ENCODE measurements around the gene TOP1.
A peak's percentile ranks its signal among the peaks of the same experiment; 100 is the strongest.

The TOP1 gene

DNA sequence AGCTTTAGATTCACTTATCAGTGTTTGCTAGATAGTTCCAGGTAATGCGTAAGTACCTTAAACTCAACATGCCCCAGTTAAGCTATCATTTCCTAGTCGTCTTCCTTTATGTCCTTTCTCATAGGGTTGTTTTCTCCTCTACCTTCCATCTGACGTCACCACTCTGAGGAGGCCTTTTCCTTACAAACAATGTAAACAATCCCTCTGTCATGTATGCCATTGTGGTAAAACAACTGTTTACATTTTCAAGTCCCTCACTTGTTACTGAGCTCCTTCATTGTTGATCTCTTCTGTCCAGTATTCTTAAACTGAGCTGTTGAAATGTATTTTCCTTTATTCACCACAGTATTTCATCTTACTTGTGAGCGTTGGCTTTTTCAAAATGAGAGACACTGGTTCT, 63.3 kb downstream of the TOP1 start:
- DNase-seq (ENCODE audit: extremely low spot score), result no peak
- no peak for TF ChIP-seq NFRKB (IDR thresholded peaks at IDR 0.05)
- no peak for TF ChIP-seq FOXM1 (IDR thresholded peaks at IDR 0.05; ENCODE audit: borderline replicate concordance)
- no peak for TF ChIP-seq SUZ12 (IDR thresholded peaks at IDR 0.05)
- TF ChIP-seq L3MBTL2 (conservative IDR thresholded peaks at IDR 0.05), result no peak
- TF ChIP-seq TARDBP (IDR thresholded peaks at IDR 0.05), result no peak
- no peak for TF ChIP-seq SP1 (IDR thresholded peaks at IDR 0.05)
- TF ChIP-seq, protein P1, sequence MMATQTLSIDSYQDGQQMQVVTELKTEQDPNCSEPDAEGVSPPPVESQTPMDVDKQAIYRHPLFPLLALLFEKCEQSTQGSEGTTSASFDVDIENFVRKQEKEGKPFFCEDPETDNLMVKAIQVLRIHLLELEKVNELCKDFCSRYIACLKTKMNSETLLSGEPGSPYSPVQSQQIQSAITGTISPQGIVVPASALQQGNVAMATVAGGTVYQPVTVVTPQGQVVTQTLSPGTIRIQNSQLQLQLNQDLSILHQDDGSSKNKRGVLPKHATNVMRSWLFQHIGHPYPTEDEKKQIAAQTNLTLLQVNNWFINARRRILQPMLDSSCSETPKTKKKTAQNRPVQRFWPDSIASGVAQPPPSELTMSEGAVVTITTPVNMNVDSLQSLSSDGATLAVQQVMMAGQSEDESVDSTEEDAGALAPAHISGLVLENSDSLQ (IDR thresholded peaks at IDR 0.05), result no peak
- TF ChIP-seq HDGF (IDR thresholded peaks at IDR 0.05; ENCODE audit: borderline replicate concordance), result no peak
- TF ChIP-seq FOXK2 (IDR thresholded peaks at IDR 0.05), result no peak
- POLR2A ChIA-PET, result no interaction called here
- CTCF ChIA-PET, result interaction anchor here (1.2 kb wide), 1 partner anchor 101 kb away, joined by 6 read pairs; no protein-coding TSS in a partner anchor

GRCh38 chr20:41094353-41095055, 65.9 kb downstream of the TOP1 start:
- ChIA-PET CTCF (interaction anchor here (0.5 to 3.1 kb wide), 9 partner anchors 9 to 778 kb away, joined by 3 to 21 read pairs (median 4); no protein-coding TSS in a partner anchor), POLR2A (interaction anchor here (0.9 kb wide), 1 partner anchor 10 kb away, joined by 3 read pairs; no protein-coding TSS in a partner anchor)
- DNase-seq (ENCODE audit: extremely low spot score), result no peak
- TF ChIP-seq ARNT (IDR thresholded peaks at IDR 0.05) (no peak), TARDBP (IDR thresholded peaks at IDR 0.05) (no peak), BHLHE40 (IDR thresholded peaks at IDR 0.05; ENCODE audit: borderline replicate concordance) (no peak), SP1 (IDR thresholded peaks at IDR 0.05) (no peak), LEF1 (IDR thresholded peaks at IDR 0.05; ENCODE audit: borderline replicate concordance) (no peak), HDGF (IDR thresholded peaks at IDR 0.05; ENCODE audit: borderline replicate concordance) (no peak), ELF4 (IDR thresholded peaks at IDR 0.05) (no peak), SUZ12 (IDR thresholded peaks at IDR 0.05) (no peak), ZNF384 (IDR thresholded peaks at IDR 0.05) (no peak), FOXA1 (IDR thresholded peaks at IDR 0.05) (no peak), CTBP1 (IDR thresholded peaks at IDR 0.05; ENCODE audit: borderline replicate concordance) (no peak), NFRKB (IDR thresholded peaks at IDR 0.05) (no peak), L3MBTL2 (conservative IDR thresholded peaks at IDR 0.05) (no peak), FOXM1 (IDR thresholded peaks at IDR 0.05; ENCODE audit: borderline replicate concordance) (no peak)
- TF ChIP-seq, protein P1 (IDR thresholded peaks at IDR 0.05), result no peak

DNA sequence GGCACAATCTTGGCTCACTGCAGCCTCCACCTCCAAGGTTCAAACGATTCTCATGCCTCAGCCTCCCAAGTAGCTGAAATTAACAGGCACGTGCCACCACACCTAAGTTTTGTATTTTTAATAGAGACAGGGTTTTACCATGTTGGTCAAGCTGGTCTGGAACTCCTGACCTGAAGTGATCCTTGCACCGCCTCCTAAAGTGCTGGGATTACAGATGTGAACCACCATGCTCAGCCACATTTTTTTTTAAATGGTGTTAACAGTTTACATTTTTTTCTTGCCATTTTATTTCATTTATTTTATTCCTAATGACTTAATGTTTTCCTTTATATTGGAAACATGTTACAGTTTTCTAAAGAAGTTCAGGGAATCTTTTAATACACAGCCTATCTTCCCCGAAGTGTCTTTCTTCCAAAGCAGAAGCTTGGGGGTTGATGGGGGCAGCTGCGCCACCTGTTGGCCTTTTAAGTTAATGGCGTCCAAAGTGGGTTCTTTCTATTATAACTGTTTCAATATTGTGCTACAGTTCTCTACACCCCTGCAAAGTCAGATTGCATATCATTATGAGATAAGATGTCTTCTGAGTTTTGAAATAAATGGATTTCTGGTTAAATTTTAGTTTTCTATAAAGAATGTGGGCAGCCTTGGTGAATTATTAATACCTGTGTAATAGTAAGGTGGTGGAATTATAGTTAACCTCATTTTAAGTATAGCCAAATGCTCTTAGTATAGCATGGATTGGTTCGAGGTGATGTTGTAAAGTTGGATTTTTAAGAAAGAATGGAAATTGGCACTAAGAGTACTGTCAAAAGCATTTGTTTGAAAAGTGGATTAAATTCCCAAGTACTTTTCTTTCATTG, 66.7 kb downstream of the TOP1 start:
- peak; percentile 60 for DNase-seq (ENCODE audit: extremely low spot score)

DNA sequence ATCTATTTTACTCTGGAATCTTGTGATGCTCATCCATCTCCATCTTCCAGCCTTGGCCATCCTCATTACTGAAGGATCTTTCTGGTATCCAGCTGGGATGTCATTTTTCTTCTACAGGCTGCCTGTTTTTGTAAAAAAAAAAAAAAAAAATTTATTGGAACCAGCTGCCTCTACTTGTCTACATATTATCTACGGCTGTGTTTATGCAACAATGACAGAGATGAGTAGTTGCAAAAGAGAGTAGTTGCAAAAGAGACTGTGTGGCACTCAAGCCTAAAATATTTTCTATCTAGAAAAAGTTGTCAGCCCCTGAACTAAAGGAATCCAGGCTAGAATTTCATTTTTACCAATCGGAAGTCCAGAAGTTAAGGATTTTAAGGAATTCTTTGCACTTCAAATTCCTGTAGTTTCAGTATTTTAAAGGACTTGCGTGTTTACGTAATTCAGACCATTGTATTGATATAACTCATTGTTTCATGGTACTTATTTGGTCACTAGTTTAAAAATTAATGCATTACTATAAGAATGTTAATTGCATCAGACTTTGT, 70.2 kb downstream of the TOP1 start:
- ChIA-PET POLR2A (no interaction called here), CTCF (interaction anchor here (1.2 kb wide), 1 partner anchor 131 kb away, joined by 4 read pairs; no protein-coding TSS in a partner anchor)
- DNase-seq (ENCODE audit: extremely low spot score), result no peak
- TF ChIP-seq, protein P1 (IDR thresholded peaks at IDR 0.05), result no peak
- no peak for TF ChIP-seq TARDBP (IDR thresholded peaks at IDR 0.05)
- TF ChIP-seq SP1 (IDR thresholded peaks at IDR 0.05), result no peak
- TF ChIP-seq ELF4 (IDR thresholded peaks at IDR 0.05), result no peak
- no peak for TF ChIP-seq FOXK2 (IDR thresholded peaks at IDR 0.05)

More for the DNA sequence above, 66.7 kb downstream of the TOP1 start:
- POLR2A ChIA-PET, result interaction anchor here (0.9 kb wide), 1 partner anchor 9 kb away, joined by 3 read pairs; no protein-coding TSS in a partner anchor
- no peak for TF ChIP-seq SUZ12 (IDR thresholded peaks at IDR 0.05)
- TF ChIP-seq HDGF (IDR thresholded peaks at IDR 0.05; ENCODE audit: borderline replicate concordance), result no peak
- TF ChIP-seq ARNT (IDR thresholded peaks at IDR 0.05), result no peak
- TF ChIP-seq CTBP1 (IDR thresholded peaks at IDR 0.05; ENCODE audit: borderline replicate concordance), result no peak
- no peak for TF ChIP-seq LEF1 (IDR thresholded peaks at IDR 0.05; ENCODE audit: borderline replicate concordance)
- TF ChIP-seq FOXM1 (IDR thresholded peaks at IDR 0.05; ENCODE audit: borderline replicate concordance), result no peak
- no peak for TF ChIP-seq L3MBTL2 (conservative IDR thresholded peaks at IDR 0.05)
- no peak for TF ChIP-seq FOXA1 (IDR thresholded peaks at IDR 0.05)
- no peak for TF ChIP-seq NFRKB (IDR thresholded peaks at IDR 0.05)
- TF ChIP-seq, protein P1 (IDR thresholded peaks at IDR 0.05), result no peak
- TF ChIP-seq ZNF384 (IDR thresholded peaks at IDR 0.05), result no peak
- TF ChIP-seq ELF4 (IDR thresholded peaks at IDR 0.05), result no peak
- no peak for TF ChIP-seq TARDBP (IDR thresholded peaks at IDR 0.05)
- TF ChIP-seq BHLHE40 (IDR thresholded peaks at IDR 0.05; ENCODE audit: borderline replicate concordance), result no peak
- no peak for TF ChIP-seq FOXK2 (IDR thresholded peaks at IDR 0.05)
- CTCF ChIA-PET, result interaction anchor here (0.5 to 3.1 kb wide), 7 partner anchors 8 to 779 kb away, joined by 3 to 21 read pairs (median 6); no protein-coding TSS in a partner anchor

DNA sequence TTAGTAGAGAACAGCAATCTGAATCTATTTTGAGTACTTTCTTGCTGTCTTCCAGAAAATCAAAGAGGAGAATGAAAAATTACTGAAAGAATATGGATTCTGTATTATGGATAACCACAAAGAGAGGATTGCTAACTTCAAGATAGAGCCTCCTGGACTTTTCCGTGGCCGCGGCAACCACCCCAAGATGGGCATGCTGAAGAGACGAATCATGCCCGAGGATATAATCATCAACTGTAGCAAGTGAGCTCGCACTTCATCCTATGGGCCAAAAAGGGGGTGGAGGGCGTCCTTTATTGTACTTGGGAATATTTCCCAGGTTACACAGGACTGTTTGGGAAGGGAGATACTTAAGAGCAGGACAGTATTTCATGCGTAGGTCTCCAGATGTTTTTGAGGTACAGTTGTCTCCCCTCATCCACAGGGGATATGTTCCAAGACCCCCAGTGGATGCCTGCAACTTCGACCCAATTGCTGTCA, 71.4 kb downstream of the TOP1 start:
- POLR2A ChIA-PET, result no interaction called here
- CTCF ChIA-PET, result no interaction called here
- TF ChIP-seq BHLHE40 (IDR thresholded peaks at IDR 0.05; ENCODE audit: borderline replicate concordance) (no peak), FOXK2 (IDR thresholded peaks at IDR 0.05) (no peak), CTBP1 (IDR thresholded peaks at IDR 0.05; ENCODE audit: borderline replicate concordance) (no peak), TARDBP (IDR thresholded peaks at IDR 0.05) (no peak), LEF1 (IDR thresholded peaks at IDR 0.05; ENCODE audit: borderline replicate concordance) (no peak), ZNF384 (IDR thresholded peaks at IDR 0.05) (no peak), FOXM1 (IDR thresholded peaks at IDR 0.05; ENCODE audit: borderline replicate concordance) (no peak), FOXA1 (IDR thresholded peaks at IDR 0.05) (no peak)
- TF ChIP-seq, protein P1 (IDR thresholded peaks at IDR 0.05), result no peak
- DNase-seq (ENCODE audit: extremely low spot score), result no peak
